Kidney capillary endothelial cell (primary cell): ENCODE results near the gene TSPEAR.
A peak's percentile ranks its signal among the peaks of the same experiment; 100 is the strongest.

Experiments used
- DNase-seq: peaks from one replicate; pipeline ENCODE4 v3.0.0-alpha.2; 2018; ENCODE audit warnings: low spot score

Gene TSPEAR

GRCh38 chr21:44502171-44502958, 209.0 kb downstream of the TSPEAR start:
- no peak for DNase-seq

- DNase-seq, result no peak
Observed at GRCh38 chr21:44500111-44500510, 211.3 kb downstream of the TSPEAR start.

- DNase-seq, result no peak
Observed at GRCh38 chr21:44499631-44500030, 211.7 kb downstream of the TSPEAR start.

- no peak for DNase-seq
Observed at GRCh38 chr21:44499211-44499560, 212.2 kb downstream of the TSPEAR start.

- no peak for DNase-seq
Observed at GRCh38 chr21:44498280-44499210, 212.8 kb downstream of the TSPEAR start.

- DNase-seq, result no peak
Observed at GRCh38 chr21:44497703-44498126, 213.7 kb downstream of the TSPEAR start.

GRCh38 chr21:44496564-44497550, 214.5 kb downstream of the TSPEAR start:
- DNase-seq, result no peak

GRCh38 chr21:44495611-44496563, 215.5 kb downstream of the TSPEAR start:
- DNase-seq, result no peak

- DNase-seq, result no peak
Observed at GRCh38 chr21:44494956-44495355, 216.4 kb downstream of the TSPEAR start.

- DNase-seq, result no peak
Observed at GRCh38 chr21:44494418-44494817, 217.0 kb downstream of the TSPEAR start.

GRCh38 chr21:44492567-44493385, 218.6 kb downstream of the TSPEAR start:
- no peak for DNase-seq

GRCh38 chr21:44490816-44491215, 220.6 kb downstream of the TSPEAR start:
- no peak for DNase-seq

- DNase-seq, result no peak
Observed at GRCh38 chr21:44490405-44490804, 221.0 kb downstream of the TSPEAR start.

- DNase-seq, result no peak
Observed at GRCh38 chr21:44489962-44490361, 221.4 kb downstream of the TSPEAR start.

- DNase-seq, result peak; percentile 34
Observed at GRCh38 chr21:44487831-44488230, 223.5 kb downstream of the TSPEAR start.

GRCh38 chr21:44486302-44486701, 225.1 kb downstream of the TSPEAR start:
- DNase-seq, result no peak

GRCh38 chr21:44485796-44486195, 225.6 kb downstream of the TSPEAR start:
- DNase-seq, result no peak

GRCh38 chr21:44485254-44485793, 226.0 kb downstream of the TSPEAR start:
- DNase-seq, result no peak

- DNase-seq, result no peak
Observed at GRCh38 chr21:44484498-44485253, 226.7 kb downstream of the TSPEAR start.
